ENCODE data around the gene OR4K5.

Gene OR4K5

GRCh38 chr14:19900999-19901398, 19.4 kb upstream of the OR4K5 start:
- H3K4me3 ChIP-seq (replicated peaks; ENCODE audit: low read depth, low read length) = no peak overlapping the region
- DNase-seq (ENCODE audit: extremely low read depth, insufficient read length) = no peak
- no peaks in the 10 kb centered on the region for H3K27me3 ChIP-seq (replicated peaks; ENCODE audit: control insufficient read depth, insufficient read depth, low read length)
- H3K36me3 ChIP-seq (ENCODE audit: control insufficient read depth, insufficient read depth, low read length) = no peaks in the 10 kb centered on the region
- TF ChIP-seq, protein P1, sequence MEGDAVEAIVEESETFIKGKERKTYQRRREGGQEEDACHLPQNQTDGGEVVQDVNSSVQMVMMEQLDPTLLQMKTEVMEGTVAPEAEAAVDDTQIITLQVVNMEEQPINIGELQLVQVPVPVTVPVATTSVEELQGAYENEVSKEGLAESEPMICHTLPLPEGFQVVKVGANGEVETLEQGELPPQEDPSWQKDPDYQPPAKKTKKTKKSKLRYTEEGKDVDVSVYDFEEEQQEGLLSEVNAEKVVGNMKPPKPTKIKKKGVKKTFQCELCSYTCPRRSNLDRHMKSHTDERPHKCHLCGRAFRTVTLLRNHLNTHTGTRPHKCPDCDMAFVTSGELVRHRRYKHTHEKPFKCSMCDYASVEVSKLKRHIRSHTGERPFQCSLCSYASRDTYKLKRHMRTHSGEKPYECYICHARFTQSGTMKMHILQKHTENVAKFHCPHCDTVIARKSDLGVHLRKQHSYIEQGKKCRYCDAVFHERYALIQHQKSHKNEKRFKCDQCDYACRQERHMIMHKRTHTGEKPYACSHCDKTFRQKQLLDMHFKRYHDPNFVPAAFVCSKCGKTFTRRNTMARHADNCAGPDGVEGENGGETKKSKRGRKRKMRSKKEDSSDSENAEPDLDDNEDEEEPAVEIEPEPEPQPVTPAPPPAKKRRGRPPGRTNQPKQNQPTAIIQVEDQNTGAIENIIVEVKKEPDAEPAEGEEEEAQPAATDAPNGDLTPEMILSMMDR (IDR thresholded peaks at IDR 0.05; ENCODE audit: insufficient read depth, low read length, poor library complexity, severe bottlenecking) = no peak

DNA sequence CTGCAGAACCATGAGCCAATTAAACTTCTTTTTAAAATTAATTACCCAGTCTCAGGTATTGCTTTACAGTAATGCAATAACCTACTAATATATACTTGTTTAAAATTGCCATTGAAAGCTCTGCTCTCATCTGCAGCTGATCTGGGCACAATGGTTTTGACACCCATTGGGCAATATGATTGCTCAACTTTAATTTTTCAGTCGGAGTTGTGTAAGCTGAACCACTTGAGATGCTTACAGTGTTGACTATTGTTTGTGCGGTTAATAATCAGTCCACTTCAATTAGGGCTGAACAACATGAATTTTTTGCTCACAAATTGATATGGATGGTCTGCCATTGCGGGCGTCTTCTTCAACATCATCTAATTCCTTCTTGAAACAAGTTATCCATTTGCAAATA, 18.0 kb upstream of the OR4K5 start:
- no peak overlapping the region for H3K4me3 ChIP-seq (replicated peaks; ENCODE audit: low read depth, low read length)
- no peaks in the 10 kb centered on the region for H3K27me3 ChIP-seq (replicated peaks; ENCODE audit: control insufficient read depth, insufficient read depth, low read length)
- no peaks in the 10 kb centered on the region for H3K36me3 ChIP-seq (ENCODE audit: control insufficient read depth, insufficient read depth, low read length)
- TF ChIP-seq, protein P1 (IDR thresholded peaks at IDR 0.05; ENCODE audit: insufficient read depth, low read length, poor library complexity, severe bottlenecking) = no peak
- DNase-seq (ENCODE audit: extremely low read depth, insufficient read length) = no peak

GRCh38 chr14:19906665-19907064, 13.7 kb upstream of the OR4K5 start:
- Histone ChIP-seq H3K4me3 (replicated peaks; ENCODE audit: low read depth, low read length) (no peak overlapping the region), H3K36me3 (ENCODE audit: control insufficient read depth, insufficient read depth, low read length) (no peaks in the 10 kb centered on the region), H3K27me3 (replicated peaks; ENCODE audit: control insufficient read depth, insufficient read depth, low read length) (no peaks in the 10 kb centered on the region)
- TF ChIP-seq, protein P1 (IDR thresholded peaks at IDR 0.05; ENCODE audit: insufficient read depth, low read length, poor library complexity, severe bottlenecking) = no peak
- DNase-seq (ENCODE audit: extremely low read depth, insufficient read length) = no peak

DNA sequence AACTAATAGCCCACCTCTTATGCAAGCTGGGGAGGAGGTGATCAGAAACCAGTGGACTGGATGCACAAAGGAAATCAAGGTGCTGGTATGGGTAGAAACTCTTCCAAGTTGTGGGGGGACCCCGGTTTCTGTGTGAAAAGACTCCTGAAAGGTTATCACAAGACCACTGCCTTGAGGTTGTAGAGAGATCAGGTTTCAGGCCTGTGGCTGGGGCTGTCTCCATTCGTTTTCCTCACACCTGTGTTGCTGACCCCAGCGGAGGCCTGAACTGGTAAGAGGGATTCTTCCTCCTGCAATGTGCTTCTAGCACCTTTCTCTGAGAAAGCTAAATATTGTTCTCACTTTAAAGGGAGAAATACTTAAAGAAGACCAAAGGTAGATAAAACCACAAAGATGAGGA, 9.3 kb upstream of the OR4K5 start:
- Histone ChIP-seq H3K27me3 (replicated peaks; ENCODE audit: control insufficient read depth, insufficient read depth, low read length) (no peaks in the 10 kb centered on the region), H3K4me3 (replicated peaks; ENCODE audit: low read depth, low read length) (no peak overlapping the region), H3K36me3 (ENCODE audit: control insufficient read depth, insufficient read depth, low read length) (no peaks in the 10 kb centered on the region)
- DNase-seq (ENCODE audit: extremely low read depth, insufficient read length) = no peak
- TF ChIP-seq, protein P1 (IDR thresholded peaks at IDR 0.05; ENCODE audit: insufficient read depth, low read length, poor library complexity, severe bottlenecking) = no peak

DNA sequence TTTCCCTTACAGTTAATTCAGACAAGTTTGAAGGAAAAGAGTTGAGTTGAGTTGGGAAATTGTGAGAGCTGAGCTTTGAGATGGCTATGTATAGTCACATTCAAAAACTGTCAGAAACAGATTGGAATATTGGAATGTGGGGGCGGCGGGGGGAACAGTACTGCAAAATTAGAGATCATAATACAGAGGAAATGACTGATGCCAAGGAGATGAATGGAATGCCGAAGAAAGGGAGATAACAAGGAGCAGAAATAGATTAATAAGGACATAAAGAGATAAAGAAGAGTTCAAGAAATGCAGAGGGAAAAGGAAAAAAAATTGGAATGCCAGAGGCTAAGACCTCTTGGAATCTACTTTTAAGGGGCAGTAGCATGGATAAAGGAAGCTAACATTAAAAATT, 3.2 kb upstream of the OR4K5 start:
- Histone ChIP-seq H3K36me3 (ENCODE audit: control insufficient read depth, insufficient read depth, low read length) (no peaks in the 10 kb centered on the region), H3K27me3 (replicated peaks; ENCODE audit: control insufficient read depth, insufficient read depth, low read length) (no peaks in the 10 kb centered on the region), H3K4me3 (replicated peaks; ENCODE audit: low read depth, low read length) (no peak overlapping the region)
- TF ChIP-seq, protein P1 (IDR thresholded peaks at IDR 0.05; ENCODE audit: insufficient read depth, low read length, poor library complexity, severe bottlenecking) = no peak
- no peak for DNase-seq (ENCODE audit: extremely low read depth, insufficient read length)

- DNase-seq (ENCODE audit: extremely low read depth, insufficient read length) = no peak
- Histone ChIP-seq H3K36me3 (ENCODE audit: control insufficient read depth, insufficient read depth, low read length) (no peaks in the 10 kb centered on the region), H3K4me3 (replicated peaks; ENCODE audit: low read depth, low read length) (no peak overlapping the region), H3K27me3 (replicated peaks; ENCODE audit: control insufficient read depth, insufficient read depth, low read length) (no peaks in the 10 kb centered on the region)
- TF ChIP-seq, protein P1 (IDR thresholded peaks at IDR 0.05; ENCODE audit: insufficient read depth, low read length, poor library complexity, severe bottlenecking) = no peak
Observed at GRCh38 chr14:19917955-19918518, 2.4 kb upstream of the OR4K5 start.

Measured in GM06990 (cell line).